ENCODE measurements around the gene SRRM4.

GRCh38 chr12:119114294-119114693, 133.0 kb downstream of the SRRM4 start:
- no peak for TF ChIP-seq USF1 (CRISPR knock-in tag; IDR thresholded peaks at IDR 0.05)
- TF ChIP-seq, protein P1, sequence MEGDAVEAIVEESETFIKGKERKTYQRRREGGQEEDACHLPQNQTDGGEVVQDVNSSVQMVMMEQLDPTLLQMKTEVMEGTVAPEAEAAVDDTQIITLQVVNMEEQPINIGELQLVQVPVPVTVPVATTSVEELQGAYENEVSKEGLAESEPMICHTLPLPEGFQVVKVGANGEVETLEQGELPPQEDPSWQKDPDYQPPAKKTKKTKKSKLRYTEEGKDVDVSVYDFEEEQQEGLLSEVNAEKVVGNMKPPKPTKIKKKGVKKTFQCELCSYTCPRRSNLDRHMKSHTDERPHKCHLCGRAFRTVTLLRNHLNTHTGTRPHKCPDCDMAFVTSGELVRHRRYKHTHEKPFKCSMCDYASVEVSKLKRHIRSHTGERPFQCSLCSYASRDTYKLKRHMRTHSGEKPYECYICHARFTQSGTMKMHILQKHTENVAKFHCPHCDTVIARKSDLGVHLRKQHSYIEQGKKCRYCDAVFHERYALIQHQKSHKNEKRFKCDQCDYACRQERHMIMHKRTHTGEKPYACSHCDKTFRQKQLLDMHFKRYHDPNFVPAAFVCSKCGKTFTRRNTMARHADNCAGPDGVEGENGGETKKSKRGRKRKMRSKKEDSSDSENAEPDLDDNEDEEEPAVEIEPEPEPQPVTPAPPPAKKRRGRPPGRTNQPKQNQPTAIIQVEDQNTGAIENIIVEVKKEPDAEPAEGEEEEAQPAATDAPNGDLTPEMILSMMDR (IDR thresholded peaks at IDR 0.05), result no peak
- no peak for TF ChIP-seq CREB1 (CRISPR knock-in tag; IDR thresholded peaks at IDR 0.05)
- no peak for TF ChIP-seq MYBL2 (CRISPR knock-in tag; IDR thresholded peaks at IDR 0.05)

Measured in WTC11 (cell line).